PC-3 (cell line): ENCODE measurements around the gene STK39.

Source experiments
- EZH2phosphoT487 ChIP-seq: fragments of 300-600 bp; sonication (generic); IDR thresholded peaks from 2 replicates; pipeline ENCODE4 v1.6.1; 2018; ENCODE audit warnings: mild to moderate bottlenecking, antibody characterized with exemption, low read length, borderline replicate concordance
- TF ChIP-seq, protein P1 (sequence below): fragments of 300-600 bp; sonication (generic); conservative IDR thresholded peaks from 2 replicates; pipeline ENCODE4 v1.5.1; 2017; ENCODE audit warnings: antibody characterized with exemption, low read depth, mild to moderate bottlenecking, low read length

DNA sequence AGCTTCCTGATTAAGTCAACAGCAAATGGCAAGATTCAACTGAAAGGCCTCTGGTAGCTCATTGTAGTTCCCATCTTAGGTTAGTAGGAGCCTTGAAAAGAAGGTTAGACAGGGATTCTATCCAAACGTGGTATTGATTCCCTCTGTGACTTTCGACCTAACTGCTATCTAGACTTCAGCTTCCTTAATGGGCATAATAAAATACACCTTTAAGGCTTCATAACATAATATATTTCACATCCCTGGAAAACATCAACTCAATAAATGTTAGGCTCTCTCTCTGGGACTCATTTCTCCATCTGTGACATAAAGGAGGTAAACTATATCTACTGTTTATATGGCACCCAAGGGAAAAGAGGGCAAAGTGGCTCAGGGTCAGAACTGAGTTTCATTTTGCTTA lies 60.9 kb downstream of the STK39 start:
- TF ChIP-seq, protein P1, sequence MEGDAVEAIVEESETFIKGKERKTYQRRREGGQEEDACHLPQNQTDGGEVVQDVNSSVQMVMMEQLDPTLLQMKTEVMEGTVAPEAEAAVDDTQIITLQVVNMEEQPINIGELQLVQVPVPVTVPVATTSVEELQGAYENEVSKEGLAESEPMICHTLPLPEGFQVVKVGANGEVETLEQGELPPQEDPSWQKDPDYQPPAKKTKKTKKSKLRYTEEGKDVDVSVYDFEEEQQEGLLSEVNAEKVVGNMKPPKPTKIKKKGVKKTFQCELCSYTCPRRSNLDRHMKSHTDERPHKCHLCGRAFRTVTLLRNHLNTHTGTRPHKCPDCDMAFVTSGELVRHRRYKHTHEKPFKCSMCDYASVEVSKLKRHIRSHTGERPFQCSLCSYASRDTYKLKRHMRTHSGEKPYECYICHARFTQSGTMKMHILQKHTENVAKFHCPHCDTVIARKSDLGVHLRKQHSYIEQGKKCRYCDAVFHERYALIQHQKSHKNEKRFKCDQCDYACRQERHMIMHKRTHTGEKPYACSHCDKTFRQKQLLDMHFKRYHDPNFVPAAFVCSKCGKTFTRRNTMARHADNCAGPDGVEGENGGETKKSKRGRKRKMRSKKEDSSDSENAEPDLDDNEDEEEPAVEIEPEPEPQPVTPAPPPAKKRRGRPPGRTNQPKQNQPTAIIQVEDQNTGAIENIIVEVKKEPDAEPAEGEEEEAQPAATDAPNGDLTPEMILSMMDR = no peak
- no peak for TF ChIP-seq EZH2phosphoT487
